HG02943 (cell line): ENCODE results near the gene SLC17A2.

Experiments
- ATAC-seq: cut with Tn5 transposase; IDR thresholded peaks from one replicate; pipeline ENCODE4 v1.9.1; 2021; ENCODE audit warnings: mild to moderate bottlenecking, low read depth, moderate library complexity; ENCODE audit not compliant: unreplicated experiment

SLC17A2 gene

GRCh38 chr6:25925876-25926275 lies 4.6 kb downstream of the SLC17A2 start:
- no peak for ATAC-seq

- no peak for ATAC-seq
Observed at GRCh38 chr6:25922301-25922700, 8.2 kb downstream of the SLC17A2 start.

GRCh38 chr6:25921525-25922203 lies 8.8 kb downstream of the SLC17A2 start:
- no peak for ATAC-seq

GRCh38 chr6:25919657-25920056 lies 10.8 kb downstream of the SLC17A2 start:
- no peak for ATAC-seq

- no peak for ATAC-seq
Observed at GRCh38 chr6:25918083-25918683, 12.3 kb downstream of the SLC17A2 start.

- ATAC-seq, result no peak
Observed at GRCh38 chr6:25916789-25917490, 13.6 kb downstream of the SLC17A2 start.

- ATAC-seq, result no peak
Observed at GRCh38 chr6:25916330-25916729, 14.2 kb downstream of the SLC17A2 start.

GRCh38 chr6:25913741-25914140 lies 16.8 kb downstream of the SLC17A2 start:
- no peak for ATAC-seq

- no peak for ATAC-seq
Observed at GRCh38 chr6:25911351-25911750, 19.1 kb downstream of the SLC17A2 start.

GRCh38 chr6:25907475-25908014 lies 22.9 kb downstream of the SLC17A2 start:
- no peak for ATAC-seq

- no peak for ATAC-seq
Observed at GRCh38 chr6:25903467-25904099, 26.9 kb downstream of the SLC17A2 start.

- ATAC-seq, result no peak
Observed at GRCh38 chr6:25902071-25902470, 28.4 kb downstream of the SLC17A2 start.

GRCh38 chr6:25900843-25901242 lies 29.6 kb downstream of the SLC17A2 start:
- no peak for ATAC-seq

GRCh38 chr6:25899580-25900408 lies 30.7 kb downstream of the SLC17A2 start:
- no peak for ATAC-seq

GRCh38 chr6:25899123-25899522 lies 31.4 kb downstream of the SLC17A2 start:
- no peak for ATAC-seq

- ATAC-seq, result no peak
Observed at GRCh38 chr6:25898289-25898977, 32.1 kb downstream of the SLC17A2 start.

GRCh38 chr6:25896252-25896651 lies 34.2 kb downstream of the SLC17A2 start:
- ATAC-seq, result no peak

GRCh38 chr6:25895771-25896170 lies 34.7 kb downstream of the SLC17A2 start:
- ATAC-seq, result no peak

GRCh38 chr6:25893778-25894177 lies 36.7 kb downstream of the SLC17A2 start:
- ATAC-seq, result no peak

- no peak for ATAC-seq
Observed at GRCh38 chr6:25892877-25893276, 37.6 kb downstream of the SLC17A2 start.
